Superior temporal gyrus (tissue), 1 donor: ENCODE data around the gene B9D1.
"Not testable (repeated sequence)": the region's sequence is repeated elsewhere in the genome, so short reads cannot be mapped to it uniquely, and the experiment has no call there.

ENCODE experiments used
- DNase-seq: peaks from one replicate; pipeline ENCODE4 v3.0.0-alpha.2; 2016; ENCODE audit errors: extremely low spot score

B9D1 gene

DNA sequence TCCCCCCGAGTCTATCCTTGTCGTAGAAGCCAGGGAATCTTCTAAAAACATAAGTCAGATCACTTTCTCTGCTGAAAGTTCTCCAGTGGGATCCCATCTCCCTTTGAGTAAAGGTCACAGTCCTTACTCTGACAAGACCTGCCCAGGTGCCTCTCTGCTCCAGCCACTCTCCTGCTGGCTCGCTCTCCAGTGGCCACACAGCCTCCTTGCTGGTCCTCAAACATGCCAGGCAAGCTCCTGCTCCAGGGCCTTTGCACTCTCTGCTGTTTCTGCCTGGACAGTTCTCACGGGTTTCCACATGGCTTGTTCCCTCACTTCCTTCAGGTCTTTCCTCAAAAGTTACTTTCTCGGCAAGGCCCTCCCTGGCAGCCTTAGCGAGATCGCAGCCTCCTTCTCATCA, 3.4 kb downstream of the B9D1 start:
- no peak for DNase-seq

DNA sequence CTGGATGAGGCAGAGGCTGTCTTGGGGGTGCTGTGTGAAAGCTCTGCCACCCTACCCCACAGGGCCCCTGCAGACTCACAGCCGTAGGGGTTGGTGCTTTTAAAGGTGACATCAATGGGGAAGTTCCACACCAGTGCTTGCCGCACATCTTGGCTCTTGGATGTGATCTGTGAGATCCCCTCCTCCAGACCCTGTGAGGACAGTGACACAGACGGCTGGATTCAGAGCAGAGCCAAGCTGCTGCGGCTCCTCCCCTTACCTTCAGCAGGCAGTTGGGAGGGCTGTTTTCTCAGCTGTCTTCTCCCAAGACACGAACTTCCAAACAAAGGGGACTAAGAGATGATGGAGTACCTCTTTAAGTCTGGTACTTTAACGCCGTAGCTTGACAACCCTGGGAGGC, 4.8 kb downstream of the B9D1 start:
- no peak for DNase-seq

DNA sequence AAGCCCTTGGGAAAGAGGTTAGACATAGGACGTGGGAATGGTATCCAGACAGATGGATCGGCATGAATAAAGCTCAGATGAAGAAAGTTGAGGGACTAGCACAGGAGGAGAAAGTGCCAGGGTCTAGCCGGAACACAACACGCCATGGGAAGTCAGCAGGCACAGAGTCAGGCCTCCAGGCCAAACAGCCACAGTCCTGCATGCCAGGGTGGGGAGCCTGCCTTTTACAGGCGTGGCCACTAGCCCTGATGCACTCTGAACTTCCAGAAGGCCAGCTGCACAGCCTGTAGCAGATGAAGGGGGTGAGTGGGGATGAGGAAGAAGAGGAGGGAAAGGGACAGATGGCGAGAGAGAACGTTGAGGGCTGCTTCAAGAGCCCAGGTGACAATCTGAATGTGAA, 5.2 kb downstream of the B9D1 start:
- no peak for DNase-seq

DNA sequence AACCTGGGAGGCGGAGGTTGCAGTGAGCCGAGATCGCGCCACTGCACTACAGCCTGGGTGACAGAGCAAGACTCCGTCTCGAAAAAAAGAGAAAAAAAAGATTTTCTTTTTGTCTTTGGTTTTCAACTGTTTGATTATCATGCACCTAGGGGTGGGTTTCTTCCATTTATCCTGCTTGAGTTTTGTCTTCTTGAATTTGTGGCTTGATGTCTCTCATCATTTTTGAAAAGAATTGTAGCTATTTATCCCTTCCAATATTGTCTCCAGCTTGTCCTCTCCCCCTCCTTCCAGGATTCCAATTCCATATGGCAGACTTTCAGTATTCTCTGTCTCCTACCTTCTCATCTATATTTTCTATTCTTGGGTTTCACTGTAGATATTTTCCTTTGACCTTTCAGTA, 7.8 kb downstream of the B9D1 start:
- DNase-seq, result no peak

DNA sequence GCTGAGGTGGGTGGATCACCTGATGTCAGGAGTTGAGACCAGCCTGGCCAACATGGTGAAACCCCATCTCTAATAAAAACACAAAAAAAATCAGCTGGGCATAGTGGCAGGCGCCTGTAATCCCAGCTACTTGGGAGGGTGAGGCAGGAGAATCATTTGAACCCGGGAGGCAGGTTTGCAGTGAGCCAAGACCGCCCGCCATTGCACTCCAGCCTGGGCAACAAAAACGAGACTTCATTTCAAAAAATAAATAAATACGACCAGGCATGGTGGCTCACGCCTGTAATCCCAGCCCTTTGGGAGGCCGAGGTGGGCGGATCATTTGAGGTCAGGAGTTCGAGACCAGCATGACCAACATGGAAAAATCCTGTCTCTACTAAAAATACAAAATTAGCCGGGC, 9.1 kb downstream of the B9D1 start:
- DNase-seq, result not testable (repeated sequence)

DNA sequence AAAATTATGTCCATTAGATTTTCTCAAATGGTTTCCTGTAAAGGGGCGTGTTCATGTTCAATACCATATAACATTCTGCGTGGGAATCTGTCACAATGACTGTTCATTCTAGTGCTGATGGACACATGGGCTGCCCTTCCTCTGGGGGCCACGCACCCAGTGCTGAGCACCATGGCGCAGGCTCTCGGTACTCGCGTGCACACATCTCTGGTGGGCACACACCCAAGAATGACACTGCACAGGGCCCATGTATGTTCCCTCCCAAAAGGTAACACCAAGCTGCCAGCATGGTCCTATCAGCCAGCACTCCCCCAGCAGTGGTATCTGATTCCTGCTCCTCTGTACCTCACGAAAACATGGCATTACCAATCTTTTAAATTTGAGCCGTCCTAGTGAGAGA, 13.7 kb downstream of the B9D1 start:
- no peak for DNase-seq

DNA sequence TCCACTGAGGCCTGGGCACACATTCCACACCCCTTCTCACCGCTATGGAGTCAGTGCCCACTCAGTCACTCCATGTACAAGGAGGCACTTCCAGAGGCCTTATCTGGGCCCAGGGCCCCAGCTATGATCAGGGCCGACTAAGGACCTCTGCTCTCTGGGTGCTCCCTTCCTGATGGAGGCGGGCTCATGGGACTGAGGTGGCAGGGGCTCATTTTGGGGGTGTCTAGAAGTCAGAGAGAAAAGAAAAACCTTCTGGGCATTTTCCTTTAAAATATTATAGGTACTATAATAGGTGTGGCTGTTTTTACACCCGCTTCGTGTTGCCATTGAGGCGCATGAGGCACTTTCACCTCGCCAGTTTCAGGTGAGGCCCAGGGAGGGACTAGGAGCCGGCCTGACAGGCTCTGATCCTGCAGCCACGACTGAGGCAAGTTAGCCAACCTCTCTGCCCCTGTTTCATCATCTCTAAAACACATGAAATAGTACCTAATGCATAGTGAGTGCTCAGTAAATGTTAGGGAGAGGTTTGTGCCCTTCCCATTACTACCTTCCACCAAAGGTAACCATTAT, 14.4 kb downstream of the B9D1 start:
- no peak for DNase-seq

DNA sequence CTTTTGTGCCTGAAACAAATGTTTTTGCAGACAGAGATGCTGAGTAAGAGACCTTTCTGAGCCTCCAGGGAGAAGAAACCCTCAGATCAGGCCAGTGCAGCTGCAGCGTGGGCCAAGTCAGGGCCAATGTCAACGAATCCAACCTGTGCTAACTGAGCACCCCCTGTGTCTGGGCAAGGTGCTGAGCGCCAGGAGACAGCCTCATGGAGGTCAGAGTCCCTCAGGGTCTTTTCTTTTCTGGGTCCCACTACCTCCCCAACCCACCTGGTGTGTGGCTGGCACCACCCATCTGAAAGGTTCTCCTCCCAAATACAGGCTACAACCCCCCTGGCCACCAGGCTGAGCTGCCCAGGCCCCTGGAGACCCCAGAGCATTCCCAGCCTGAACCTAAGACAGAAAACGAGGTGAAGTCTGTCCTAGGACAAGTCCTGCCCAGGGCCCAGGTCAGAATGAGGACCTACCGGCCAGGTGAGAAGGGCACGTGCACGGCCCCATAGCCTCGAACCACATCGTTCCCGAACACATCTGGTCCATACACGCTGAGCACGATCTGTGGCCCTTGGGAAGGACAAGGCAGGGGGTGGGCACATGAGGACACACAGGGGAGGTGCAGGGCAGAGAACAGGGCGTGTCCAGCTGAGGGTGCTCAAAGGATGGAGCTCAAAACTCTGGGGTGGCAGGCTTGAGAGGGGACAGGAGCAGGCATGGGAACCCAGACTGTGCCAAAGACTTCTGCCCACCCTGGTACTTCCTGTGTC, 15.0 kb downstream of the B9D1 start:
- DNase-seq, result no peak

DNA sequence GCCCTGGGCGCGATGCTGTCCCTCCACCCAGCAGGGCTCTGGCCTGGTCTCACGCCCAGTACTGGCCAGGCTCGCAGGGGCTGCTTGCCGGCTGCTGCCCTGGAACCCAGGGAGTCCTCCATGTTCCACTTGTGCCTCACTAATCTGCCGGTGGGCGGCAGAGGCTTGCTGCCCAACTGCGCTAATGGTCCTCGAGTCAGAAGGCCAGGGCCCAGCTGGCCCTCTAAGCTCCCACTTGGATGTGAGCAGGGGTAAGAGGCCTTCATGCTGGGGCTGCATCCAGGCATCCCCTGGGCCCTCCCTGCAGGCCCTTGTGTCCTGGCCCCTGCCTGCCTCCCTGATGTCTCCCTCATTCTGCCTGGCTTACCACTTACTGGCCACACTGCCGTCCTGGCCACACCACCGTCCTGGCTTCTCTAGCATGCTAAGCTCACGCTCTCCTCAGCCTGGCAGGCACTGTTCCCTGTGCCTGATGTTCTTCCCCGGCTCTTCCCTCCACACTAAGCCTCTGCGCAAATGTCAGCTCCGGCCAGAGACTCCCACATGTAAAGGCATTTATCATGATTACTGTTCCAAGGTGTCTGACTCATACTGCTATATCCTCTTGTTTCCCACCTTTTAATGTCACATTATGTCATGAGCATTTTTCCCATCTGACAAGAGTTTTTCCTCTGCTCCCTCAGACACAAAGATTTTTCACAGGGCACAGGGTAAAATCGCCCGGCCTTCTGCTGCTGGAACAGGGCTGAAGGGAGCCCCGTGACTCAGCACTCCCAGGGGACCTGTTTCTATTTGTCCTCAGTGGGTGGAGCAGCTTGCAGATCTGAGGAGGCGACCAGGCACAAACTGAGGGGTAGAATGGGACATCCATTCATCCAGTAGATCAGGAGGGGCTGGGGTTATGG, 15.9 kb downstream of the B9D1 start:
- DNase-seq, result no peak

DNA sequence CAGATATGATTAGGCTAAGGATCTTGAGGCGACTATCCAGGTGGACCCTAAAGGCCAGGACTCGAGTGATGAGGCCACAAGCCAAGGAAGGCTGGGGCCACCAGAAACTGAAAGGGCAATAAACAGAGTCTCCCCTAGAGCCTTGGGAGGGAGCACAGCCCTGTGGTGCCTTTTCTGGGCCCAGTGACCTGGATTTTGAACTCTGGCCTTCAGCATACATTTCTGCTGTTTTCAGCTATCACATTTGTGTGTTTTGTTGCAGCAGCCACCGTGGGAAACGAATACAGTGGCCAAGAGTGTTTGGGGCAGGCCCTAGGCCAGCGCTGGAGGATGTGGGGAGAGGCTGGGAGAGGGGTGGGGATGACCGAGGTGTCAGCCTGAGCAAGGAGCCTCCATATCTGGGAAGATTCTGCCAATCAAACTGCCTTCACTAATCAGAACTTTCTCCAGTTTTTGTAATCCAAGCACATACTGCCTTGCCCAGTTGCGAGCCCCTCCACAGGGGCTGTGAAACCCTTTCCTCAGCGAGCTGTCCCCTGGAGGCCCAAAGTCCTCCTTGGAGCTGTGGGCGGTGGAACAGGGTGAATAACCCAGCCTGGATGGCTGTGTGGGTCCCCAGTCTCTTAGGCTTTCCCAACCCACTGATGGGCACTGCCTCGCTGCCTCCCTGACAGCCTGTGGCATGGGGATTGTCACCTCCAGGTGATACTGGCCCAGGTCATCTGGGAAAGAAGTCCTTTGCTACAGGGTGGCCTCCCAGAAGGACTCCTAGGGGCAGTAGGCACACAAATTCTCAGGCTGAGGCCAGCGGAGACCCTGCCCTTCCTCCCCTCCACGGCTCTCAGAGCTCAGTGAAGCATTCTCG, 16.8 kb downstream of the B9D1 start:
- no peak for DNase-seq

DNA sequence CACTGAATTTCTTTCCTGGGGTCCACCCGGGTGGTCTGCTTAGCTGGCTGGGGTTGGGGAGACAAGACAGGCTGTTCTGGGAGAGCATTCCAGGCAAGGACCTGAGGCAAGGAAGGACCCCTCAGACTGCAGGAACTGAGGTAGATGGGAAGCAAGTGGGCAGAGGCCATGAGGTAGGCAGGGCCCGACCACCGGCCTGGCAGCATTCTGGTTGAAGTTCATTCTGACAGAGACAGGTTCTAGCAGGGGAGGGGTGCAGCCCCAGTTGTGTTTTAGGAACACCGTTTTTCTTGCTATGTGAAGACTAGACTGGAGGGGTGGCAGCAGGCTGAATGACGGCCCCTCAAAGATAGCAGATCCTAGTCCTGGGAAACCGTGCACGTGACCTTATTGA, 17.5 kb downstream of the B9D1 start:
- DNase-seq, result no peak

DNA sequence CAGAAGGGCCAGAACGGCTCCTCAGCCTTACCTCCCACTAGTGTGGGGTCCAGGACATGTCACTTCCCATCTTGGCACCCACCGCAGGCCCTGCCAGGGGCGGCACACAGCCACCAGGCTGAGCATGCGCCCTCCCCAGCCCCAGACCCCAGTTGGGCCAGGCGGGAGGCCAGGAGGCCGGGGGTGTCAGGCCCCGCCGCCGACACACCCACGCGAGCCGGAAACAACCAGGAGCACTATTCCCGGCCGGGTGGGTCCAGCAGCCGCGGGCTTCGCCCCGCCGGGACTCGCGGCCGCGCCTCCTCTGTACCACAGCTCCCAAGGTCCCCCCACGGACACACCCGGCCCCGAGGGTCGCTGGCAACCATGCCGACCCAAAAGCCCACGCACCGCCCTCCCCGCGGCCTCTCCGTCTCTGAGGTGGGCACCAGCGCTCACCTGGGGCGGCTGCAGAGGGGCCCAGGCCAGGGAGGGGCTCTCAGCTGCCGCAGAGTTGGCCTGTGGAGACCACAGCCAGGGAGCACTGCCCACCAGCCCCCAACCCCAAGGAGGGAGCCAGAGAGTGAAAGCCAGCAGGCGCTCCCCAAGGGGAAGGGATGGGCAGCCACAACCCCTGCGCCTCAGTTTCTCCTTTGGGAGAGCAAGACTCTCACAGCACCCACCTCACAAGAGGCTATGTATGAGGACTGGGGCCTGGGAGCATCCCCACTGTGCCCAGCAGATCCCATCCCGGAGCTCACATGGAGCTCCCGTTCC, 18.0 kb downstream of the B9D1 start:
- no peak for DNase-seq

DNA sequence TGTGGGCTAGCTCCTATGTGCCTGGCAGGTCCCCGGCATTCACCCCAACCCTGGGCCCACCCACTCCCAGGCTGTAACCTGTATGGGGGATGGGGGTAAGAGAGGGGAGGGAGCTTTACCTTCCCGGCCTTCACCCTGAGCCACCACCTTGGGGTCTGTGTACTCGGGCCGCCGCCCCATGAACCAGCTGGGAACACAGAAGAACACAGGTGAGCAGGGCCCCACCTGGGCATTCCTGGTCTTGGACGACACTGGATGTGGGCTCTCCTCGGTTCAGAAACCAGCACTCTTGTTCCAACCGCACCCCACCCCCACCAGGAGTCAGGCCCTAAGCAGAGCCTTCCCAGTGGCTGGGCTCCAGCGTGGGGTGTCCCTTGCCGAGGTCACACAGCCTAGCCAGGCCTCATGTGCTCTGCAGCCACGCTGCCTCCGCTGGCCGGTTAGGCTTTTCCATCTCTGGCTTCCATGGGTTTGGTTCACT, 18.8 kb downstream of the B9D1 start:
- DNase-seq, result no peak

DNA sequence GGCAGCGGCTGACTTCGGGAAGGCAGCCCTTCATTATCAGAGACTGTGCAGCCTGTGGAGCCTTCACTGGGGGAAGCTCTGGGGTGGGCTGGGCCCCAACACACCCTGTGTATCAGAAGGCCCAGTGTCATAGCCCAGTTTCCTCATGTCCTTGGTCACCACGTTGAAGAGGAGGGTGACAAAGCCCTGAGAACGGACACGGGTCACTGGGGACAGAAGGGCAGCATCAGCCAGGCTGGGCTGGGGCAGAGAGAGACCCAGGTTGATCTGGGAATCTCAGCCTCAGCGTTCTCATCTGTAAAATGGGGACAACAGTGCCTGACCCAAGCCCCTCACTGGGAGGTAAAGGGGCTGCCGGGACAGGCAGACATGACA, 19.3 kb downstream of the B9D1 start:
- DNase-seq, result no peak

DNA sequence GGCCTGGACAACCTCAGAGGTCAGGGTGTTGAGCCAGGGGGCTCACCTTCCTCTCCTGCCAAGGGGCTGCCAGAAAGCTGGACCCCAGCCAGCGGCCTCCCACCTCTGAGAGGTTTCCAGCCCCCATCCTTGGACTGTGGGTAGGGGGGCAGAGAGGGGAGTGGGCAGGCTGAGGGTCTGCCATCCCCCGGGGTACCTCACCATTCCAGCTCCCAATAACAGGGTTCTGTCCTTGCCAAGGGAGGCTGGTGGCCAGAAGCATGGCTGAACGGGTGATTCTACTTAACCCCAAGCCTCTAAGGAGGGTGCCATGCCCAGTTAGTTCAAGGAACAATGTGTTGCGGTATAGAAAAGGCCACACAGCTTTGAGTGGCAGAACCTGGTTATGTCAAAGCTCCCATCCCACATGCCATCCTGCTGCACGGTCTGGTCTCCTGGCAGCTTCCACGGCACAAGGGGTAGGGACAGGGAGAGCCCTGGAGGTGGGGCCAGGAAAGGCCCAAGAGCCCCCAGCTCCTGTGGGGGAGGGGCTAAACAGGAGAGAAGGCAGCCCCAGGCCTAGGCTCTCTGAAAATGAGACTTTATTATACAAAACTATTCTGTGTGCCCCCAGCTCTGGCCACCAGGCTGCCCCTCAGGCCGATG, 19.8 kb downstream of the B9D1 start:
- DNase-seq, result no peak

DNA sequence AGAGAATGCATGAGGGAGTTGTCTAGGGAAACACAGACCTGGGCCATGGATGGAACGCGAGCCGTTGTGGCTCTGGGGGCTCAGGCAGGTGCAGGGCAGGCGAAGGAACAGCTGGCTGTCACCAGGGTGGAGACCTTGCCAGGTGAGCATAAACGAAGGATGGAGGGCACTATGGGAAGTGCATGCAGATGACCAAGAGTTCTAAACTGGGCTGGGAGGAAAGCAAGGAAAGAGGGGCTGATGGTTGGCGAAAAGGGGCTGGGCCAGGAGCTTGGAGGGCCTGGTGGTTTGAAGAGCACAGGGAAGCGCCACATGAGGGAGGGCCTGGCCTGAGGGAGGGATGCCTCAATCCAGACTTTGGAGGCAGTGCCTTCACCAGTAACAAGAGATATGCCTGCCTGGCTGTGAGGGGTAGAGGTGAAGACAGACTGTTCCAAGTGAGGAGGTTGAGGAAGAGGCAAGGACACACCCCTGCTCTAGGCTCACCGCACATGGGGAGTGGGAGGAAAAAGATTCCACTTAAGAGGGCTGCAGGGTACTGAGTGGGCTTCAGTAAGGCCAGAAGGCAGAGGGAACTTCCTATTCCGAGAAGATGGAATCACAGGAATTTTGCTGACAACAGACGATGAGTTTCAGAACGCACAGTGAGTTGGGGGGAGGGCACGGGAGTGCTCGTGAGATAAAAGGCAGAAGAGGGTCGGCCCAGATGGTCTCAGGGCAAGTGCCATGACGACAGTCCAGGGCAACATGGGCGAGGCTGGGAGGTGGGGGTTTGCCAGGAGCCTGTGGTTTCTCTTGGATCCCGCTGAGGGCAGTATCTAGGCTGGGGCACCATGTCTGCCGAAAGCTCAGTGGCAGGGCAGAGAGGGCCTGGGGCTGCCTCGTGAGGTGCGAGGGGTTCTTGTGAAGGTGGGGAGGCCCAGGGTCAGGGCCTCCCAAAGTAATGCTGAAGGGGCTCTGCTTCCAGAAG, 20.6 kb downstream of the B9D1 start:
- DNase-seq, result no peak

DNA sequence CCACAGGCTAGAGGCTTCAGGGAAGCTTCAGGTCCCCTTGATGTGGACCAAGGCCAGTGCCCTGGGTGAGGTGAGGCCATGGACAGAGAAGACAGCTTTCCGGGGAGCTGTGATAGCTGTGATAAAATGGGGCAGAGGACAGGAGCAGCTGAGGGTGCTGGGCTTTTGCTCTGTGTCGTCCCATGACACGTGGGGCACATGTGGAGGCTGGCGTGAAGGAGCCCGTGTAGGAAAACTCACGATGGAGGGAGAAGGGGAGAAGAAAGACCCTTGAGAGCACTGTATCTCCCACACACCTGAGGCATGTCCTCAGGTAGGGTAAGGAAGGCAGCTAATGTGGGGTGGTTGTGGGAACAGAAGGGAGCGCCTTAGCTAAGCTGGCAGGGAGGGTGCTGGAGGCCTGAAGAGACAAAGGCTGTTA, 21.3 kb downstream of the B9D1 start:
- DNase-seq, result no peak

DNA sequence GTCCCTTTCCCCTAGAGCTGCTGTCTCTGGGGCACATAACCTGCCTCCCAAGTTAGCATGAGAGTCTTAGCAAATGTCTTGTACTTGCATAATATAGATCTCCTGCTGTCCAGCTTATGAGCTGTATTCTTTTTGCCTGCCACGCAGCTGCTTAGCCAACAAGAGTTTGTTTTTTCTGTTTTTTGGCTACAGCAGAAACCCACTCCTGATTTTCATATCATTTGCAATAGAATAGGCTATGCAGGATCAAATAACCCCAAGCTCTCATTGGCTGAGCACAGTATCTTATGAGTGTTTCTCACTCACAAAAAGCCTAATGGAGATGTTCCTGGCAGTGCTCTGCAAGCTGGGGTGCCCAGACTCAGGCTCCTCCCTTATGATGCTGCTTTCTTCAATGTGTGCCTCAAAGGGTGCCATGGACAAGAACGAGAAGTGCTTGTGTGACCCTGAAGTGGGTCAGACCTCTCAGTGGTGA, 23.1 kb downstream of the B9D1 start:
- DNase-seq, result no peak
